Loucy (cell line): ENCODE results near the gene RPA3.
A peak's percentile ranks its signal among the peaks of the same experiment; 100 is the strongest.

Source experiments
- H2AFZ ChIP-seq: fragments of 200-600 bp; sonication (generic); 2 replicates; pipeline ENCODE4 v1.6.0; 2016; ENCODE audit warnings: antibody characterized with exemption, mild to moderate bottlenecking, low read length, moderate library complexity
- H3F3A ChIP-seq: fragments of 200-600 bp; 2 replicates; pipeline ENCODE4 v1.6.0; 2016; ENCODE audit warnings: antibody characterized with exemption, low read depth, mild to moderate bottlenecking
- H3K27me3 ChIP-seq: fragments of 200-600 bp; sonication (generic); 2 replicates; pipeline ENCODE4 v1.6.1; 2014; ENCODE audit warnings: low read length, mild to moderate bottlenecking; ENCODE audit not compliant: insufficient read depth, poor library complexity, severe bottlenecking
- H3K36me3 ChIP-seq: fragments of 200-600 bp; sonication (generic); 2 replicates; pipeline ENCODE4 v1.6.1; 2016; ENCODE audit warnings: low read length; ENCODE audit not compliant: insufficient read depth
- H3K4me1 ChIP-seq: fragments of 200-600 bp; sonication (generic); 2 replicates; pipeline ENCODE4 v1.5.1; 2014; ENCODE audit warnings: low read length, mild to moderate bottlenecking; ENCODE audit not compliant: insufficient read depth, poor library complexity, severe bottlenecking
- H3K4me2 ChIP-seq: fragments of 200-600 bp; sonication (generic); 2 replicates; pipeline ENCODE4 v1.6.0; 2014; ENCODE audit warnings: antibody characterized with exemption, low read length, low read depth, mild to moderate bottlenecking; ENCODE audit not compliant: poor library complexity, severe bottlenecking
- H3K4me3 ChIP-seq: fragments of 200-600 bp; sonication (generic); 2 replicates; pipeline ENCODE4 v1.5.1; 2014; ENCODE audit warnings: low read length, mild to moderate bottlenecking, mixed read lengths; ENCODE audit not compliant: poor library complexity, severe bottlenecking
- H3K79me2 ChIP-seq: fragments of 200-600 bp; sonication (generic); 2 replicates; pipeline ENCODE4 v1.6.1; 2014; ENCODE audit warnings: low read length; ENCODE audit not compliant: insufficient read depth
- H3K9ac ChIP-seq: fragments of 200-600 bp; sonication (generic); 2 replicates; pipeline ENCODE4 v1.6.0; 2014; ENCODE audit warnings: mild to moderate bottlenecking, low read depth, low read length, moderate library complexity; ENCODE audit not compliant: poor library complexity, severe bottlenecking
- H3K9me2 ChIP-seq: fragments of 200-600 bp; sonication (generic); replicated peaks from 2 replicates; pipeline ENCODE4 v1.6.1; 2016; ENCODE audit warnings: low read depth, low read length, mixed read lengths
- H3K9me3 ChIP-seq: fragments of 200-600 bp; sonication (generic); 2 replicates; pipeline ENCODE4 v1.6.1; 2014; ENCODE audit warnings: mild to moderate bottlenecking, antibody characterized with exemption, low read length, low read depth; ENCODE audit not compliant: insufficient read depth
- H4K20me1 ChIP-seq: fragments of 200-600 bp; sonication (generic); 2 replicates; pipeline ENCODE4 v1.6.0; 2014; ENCODE audit warnings: antibody characterized with exemption, low read length, mild to moderate bottlenecking; ENCODE audit not compliant: insufficient read depth, poor library complexity, severe bottlenecking
- EZH2phosphoT487 ChIP-seq: fragments of 200-600 bp; IDR thresholded peaks from 2 replicates; pipeline ENCODE4 v1.6.1; 2018; ENCODE audit warnings: antibody characterized with exemption, mild to moderate bottlenecking, moderate library complexity, borderline replicate concordance
- TF ChIP-seq, protein P1 (sequence below): fragments of 200-600 bp; sonication (generic); conservative IDR thresholded peaks from 2 replicates; pipeline ENCODE4 v1.5.1; 2014; ENCODE audit warnings: mild to moderate bottlenecking, antibody characterized with exemption, low read length

The RPA3 gene

GRCh38 chr7:7757576-7757975 lies 39.2 kb upstream of the RPA3 start:
- no peaks in the 10 kb centered on the region for H3K36me3 ChIP-seq
- no peak overlapping the region for H2AFZ ChIP-seq
- TF ChIP-seq, protein P1, sequence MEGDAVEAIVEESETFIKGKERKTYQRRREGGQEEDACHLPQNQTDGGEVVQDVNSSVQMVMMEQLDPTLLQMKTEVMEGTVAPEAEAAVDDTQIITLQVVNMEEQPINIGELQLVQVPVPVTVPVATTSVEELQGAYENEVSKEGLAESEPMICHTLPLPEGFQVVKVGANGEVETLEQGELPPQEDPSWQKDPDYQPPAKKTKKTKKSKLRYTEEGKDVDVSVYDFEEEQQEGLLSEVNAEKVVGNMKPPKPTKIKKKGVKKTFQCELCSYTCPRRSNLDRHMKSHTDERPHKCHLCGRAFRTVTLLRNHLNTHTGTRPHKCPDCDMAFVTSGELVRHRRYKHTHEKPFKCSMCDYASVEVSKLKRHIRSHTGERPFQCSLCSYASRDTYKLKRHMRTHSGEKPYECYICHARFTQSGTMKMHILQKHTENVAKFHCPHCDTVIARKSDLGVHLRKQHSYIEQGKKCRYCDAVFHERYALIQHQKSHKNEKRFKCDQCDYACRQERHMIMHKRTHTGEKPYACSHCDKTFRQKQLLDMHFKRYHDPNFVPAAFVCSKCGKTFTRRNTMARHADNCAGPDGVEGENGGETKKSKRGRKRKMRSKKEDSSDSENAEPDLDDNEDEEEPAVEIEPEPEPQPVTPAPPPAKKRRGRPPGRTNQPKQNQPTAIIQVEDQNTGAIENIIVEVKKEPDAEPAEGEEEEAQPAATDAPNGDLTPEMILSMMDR: no peak
- no peak for TF ChIP-seq EZH2phosphoT487
- H3K79me2 ChIP-seq: no peaks in the 10 kb centered on the region
- H3F3A ChIP-seq: no peaks in the 10 kb centered on the region
- no peak overlapping the region for H3K4me2 ChIP-seq
- H3K4me3 ChIP-seq: no peak overlapping the region
- no peaks in the 10 kb centered on the region for H3K9me3 ChIP-seq
- no peaks in the 10 kb centered on the region for H4K20me1 ChIP-seq
- no peaks in the 10 kb centered on the region for H3K9me2 ChIP-seq
- no peaks in the 10 kb centered on the region for H3K27me3 ChIP-seq
- no peak overlapping the region for H3K9ac ChIP-seq
- H3K4me1 ChIP-seq: peaks cover 37% of the 10 kb centered on the region

GRCh38 chr7:7756577-7756976 lies 38.2 kb upstream of the RPA3 start:
- no peak overlapping the region for H2AFZ ChIP-seq
- no peaks in the 10 kb centered on the region for H4K20me1 ChIP-seq
- H3K4me2 ChIP-seq: no peak overlapping the region
- H3K4me1 ChIP-seq: peaks cover 32% of the 10 kb centered on the region
- no peaks in the 10 kb centered on the region for H3F3A ChIP-seq
- no peaks in the 10 kb centered on the region for H3K27me3 ChIP-seq
- no peaks in the 10 kb centered on the region for H3K79me2 ChIP-seq
- no peaks in the 10 kb centered on the region for H3K9me3 ChIP-seq
- H3K4me3 ChIP-seq: no peak overlapping the region
- H3K9me2 ChIP-seq: no peaks in the 10 kb centered on the region
- H3K36me3 ChIP-seq: no peaks in the 10 kb centered on the region
- H3K9ac ChIP-seq: no peak overlapping the region
- no peak for TF ChIP-seq EZH2phosphoT487

- H3K79me2 ChIP-seq: no peaks in the 10 kb centered on the region
- H4K20me1 ChIP-seq: no peaks in the 10 kb centered on the region
- H3K27me3 ChIP-seq: no peaks in the 10 kb centered on the region
- peak overlapping the region; percentile 27 for H3K4me3 ChIP-seq
- peak overlapping the region; percentile 39 for H3K9ac ChIP-seq
- H3K9me2 ChIP-seq: no peaks in the 10 kb centered on the region
- H3K9me3 ChIP-seq: no peaks in the 10 kb centered on the region
- peak overlapping the region; percentile 33; the same call in 1 of the 2 replicates for H2AFZ ChIP-seq
- H3K4me1 ChIP-seq: peaks cover 48% of the 10 kb centered on the region
- H3F3A ChIP-seq: no peaks in the 10 kb centered on the region
- H3K4me2 ChIP-seq: peak overlapping the region; percentile 51
- no peaks in the 10 kb centered on the region for H3K36me3 ChIP-seq
- TF ChIP-seq, protein P1: no peak
- no peak for TF ChIP-seq EZH2phosphoT487
These were observed 33.1 kb upstream of the RPA3 start for GRCh38 chr7:7751243-7752092.
